GM19372 (cell line): ENCODE results near the gene C16orf95.

Experiments used
- ATAC-seq: cut with Tn5 transposase; IDR thresholded peaks from one replicate; pipeline ENCODE4 v1.9.1; 2021; ENCODE audit warnings: mild to moderate bottlenecking, low read depth, moderate library complexity; ENCODE audit not compliant: unreplicated experiment

The C16orf95 gene

GRCh38 chr16:87333581-87334331 lies 16.6 kb upstream of the C16orf95 start:
- no peak for ATAC-seq

- ATAC-seq = no peak
Observed at GRCh38 chr16:87333101-87333500, 15.9 kb upstream of the C16orf95 start.

GRCh38 chr16:87332150-87332549 lies 15.0 kb upstream of the C16orf95 start:
- no peak for ATAC-seq

GRCh38 chr16:87331241-87331801 lies 14.1 kb upstream of the C16orf95 start:
- ATAC-seq = no peak

GRCh38 chr16:87330646-87331045 lies 13.5 kb upstream of the C16orf95 start:
- no peak for ATAC-seq

- no peak for ATAC-seq
Observed at GRCh38 chr16:87330257-87330624, 13.0 kb upstream of the C16orf95 start.

GRCh38 chr16:87329436-87330256 lies 12.5 kb upstream of the C16orf95 start:
- no peak for ATAC-seq

- ATAC-seq = no peak
Observed at GRCh38 chr16:87328846-87329245, 11.7 kb upstream of the C16orf95 start.

GRCh38 chr16:87327798-87328495 lies 10.8 kb upstream of the C16orf95 start:
- no peak for ATAC-seq

- ATAC-seq = no peak
Observed at GRCh38 chr16:87326151-87326571, 9.0 kb upstream of the C16orf95 start.

GRCh38 chr16:87325423-87325858 lies 8.2 kb upstream of the C16orf95 start:
- no peak for ATAC-seq

GRCh38 chr16:87324411-87325275 lies 7.5 kb upstream of the C16orf95 start:
- ATAC-seq = no peak

GRCh38 chr16:87323727-87324410 lies 6.7 kb upstream of the C16orf95 start:
- no peak for ATAC-seq

GRCh38 chr16:87322833-87323726 lies 5.9 kb upstream of the C16orf95 start:
- ATAC-seq = no peak

- no peak for ATAC-seq
Observed at GRCh38 chr16:87322360-87322759, 5.2 kb upstream of the C16orf95 start.

GRCh38 chr16:87321336-87322107 lies 4.3 kb upstream of the C16orf95 start:
- no peak for ATAC-seq

GRCh38 chr16:87320510-87321227 lies 3.5 kb upstream of the C16orf95 start:
- no peak for ATAC-seq
